HEK293T (cell line): ENCODE results near the gene CASD1.
A peak's percentile ranks its signal among the peaks of the same experiment; 100 is the strongest.

Experiments
- FOXA1 ChIP-seq: fragments of 450-650 bp; IDR thresholded peaks from 2 replicates; pipeline ENCODE4 v1.6.1; 2016; ENCODE audit warnings: mild to moderate bottlenecking
- FOXK2 ChIP-seq: fragments of 450-650 bp; IDR thresholded peaks from 2 replicates; pipeline ENCODE4 v1.6.1; 2016; ENCODE audit warnings: mild to moderate bottlenecking
- L3MBTL2 ChIP-seq: fragments of 450-650 bp; conservative IDR thresholded peaks from 2 replicates; pipeline ENCODE4 v1.6.1; 2016; ENCODE audit warnings: mild to moderate bottlenecking
- PKNOX1 ChIP-seq: fragments of 450-650 bp; IDR thresholded peaks from 2 replicates; pipeline ENCODE4 v1.6.1; 2016
- SP1 ChIP-seq: fragments of 450-650 bp; IDR thresholded peaks from 2 replicates; pipeline ENCODE4 v1.6.1; 2017

- no peak for TF ChIP-seq FOXA1
- TF ChIP-seq SP1: no peak
- no peak for TF ChIP-seq FOXK2
- no peak for TF ChIP-seq L3MBTL2
- TF ChIP-seq PKNOX1: peak; percentile 87
Observed at GRCh38 chr7:94514140-94514889, 4.7 kb downstream of the CASD1 start.
